Measurements from ENCODE around the gene RYR3. TPM values are rescaled to one million over a fixed set of nuclear protein-coding genes. Genes with fewer than 3 reads are reported as not detected.

RYR3 gene
- total and polyA plus RNA-seq, 4 donors, result 13.0 to 33.6 (median 20.0) TPM

GRCh38 chr15:33395321-33395720 lies 84.6 kb downstream of the RYR3 start:
- no peaks in the 10 kb centered on the region for H3K4me1 ChIP-seq (ENCODE audit: control insufficient read depth, insufficient read depth, low read length)
- H3K27ac ChIP-seq (ENCODE audit: low read depth, low read length), result no peak overlapping the region
- H3K27me3 ChIP-seq (ENCODE audit: control insufficient read depth, insufficient read depth, low read length), result no peaks in the 10 kb centered on the region
- H3K4me3 ChIP-seq (ENCODE audit: low read depth, low read length), result no peak overlapping the region
- no peak for DNase-seq (ENCODE audit: low read depth in 4 of 6, low spot score in 6 of 6)
- WGBS (ENCODE audit: insufficient coverage), result 94% methylated on average over 6 of the region's 7 CpGs
- no peaks in the 10 kb centered on the region for H3K9me3 ChIP-seq (ENCODE audit: control insufficient read depth, insufficient read depth, low read length)
- no peaks in the 10 kb centered on the region for H3K36me3 ChIP-seq (ENCODE audit: control insufficient read depth, insufficient read depth, low read length)

GRCh38 chr15:33395846-33396245 lies 85.1 kb downstream of the RYR3 start:
- H3K4me1 ChIP-seq (ENCODE audit: control insufficient read depth, insufficient read depth, low read length), result no peaks in the 10 kb centered on the region
- no peaks in the 10 kb centered on the region for H3K9me3 ChIP-seq (ENCODE audit: control insufficient read depth, insufficient read depth, low read length)
- no peak for DNase-seq (ENCODE audit: low read depth in 4 of 6, low spot score in 6 of 6)
- H3K36me3 ChIP-seq (ENCODE audit: control insufficient read depth, insufficient read depth, low read length), result no peaks in the 10 kb centered on the region
- H3K27ac ChIP-seq (ENCODE audit: low read depth, low read length), result no peak overlapping the region
- 87% methylated on average over 7 of the region's 7 CpGs for WGBS (ENCODE audit: insufficient coverage)
- no peak overlapping the region for H3K4me3 ChIP-seq (ENCODE audit: low read depth, low read length)
- no peaks in the 10 kb centered on the region for H3K27me3 ChIP-seq (ENCODE audit: control insufficient read depth, insufficient read depth, low read length)

DNA sequence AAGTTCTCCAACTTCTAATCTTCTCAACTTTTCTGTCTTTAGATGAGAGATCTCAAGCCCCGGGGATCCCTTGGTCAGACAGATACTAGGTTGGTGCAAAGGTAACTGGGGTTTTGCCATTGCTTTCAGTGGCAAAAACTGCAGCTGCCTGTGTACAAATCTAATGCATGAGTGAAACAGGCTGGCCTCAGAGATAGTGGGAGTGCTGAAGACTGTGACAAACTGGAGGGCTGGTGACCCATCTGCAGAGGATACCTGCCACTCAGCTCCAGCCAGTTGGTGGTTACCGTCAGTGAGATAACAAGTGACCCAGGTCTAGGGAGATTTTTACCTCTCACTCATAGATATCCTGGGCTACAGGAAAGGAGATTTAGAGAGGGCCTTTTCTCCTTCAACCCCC lies 85.7 kb downstream of the RYR3 start:
- 80% methylated on average over 1 of the region's 2 CpGs for WGBS (ENCODE audit: insufficient coverage)
- H3K27ac ChIP-seq (ENCODE audit: low read depth, low read length), result no peak overlapping the region
- no peaks in the 10 kb centered on the region for H3K4me1 ChIP-seq (ENCODE audit: control insufficient read depth, insufficient read depth, low read length)
- no peaks in the 10 kb centered on the region for H3K27me3 ChIP-seq (ENCODE audit: control insufficient read depth, insufficient read depth, low read length)
- no peak for DNase-seq (ENCODE audit: low read depth in 4 of 6, low spot score in 6 of 6)
- no peaks in the 10 kb centered on the region for H3K36me3 ChIP-seq (ENCODE audit: control insufficient read depth, insufficient read depth, low read length)
- no peaks in the 10 kb centered on the region for H3K9me3 ChIP-seq (ENCODE audit: control insufficient read depth, insufficient read depth, low read length)
- H3K4me3 ChIP-seq (ENCODE audit: low read depth, low read length), result no peak overlapping the region

GRCh38 chr15:33398555-33398954 lies 87.8 kb downstream of the RYR3 start:
- Histone ChIP-seq H3K4me1 (ENCODE audit: control insufficient read depth, insufficient read depth, low read length) (no peaks in the 10 kb centered on the region), H3K9me3 (ENCODE audit: control insufficient read depth, insufficient read depth, low read length) (no peaks in the 10 kb centered on the region), H3K27me3 (ENCODE audit: control insufficient read depth, insufficient read depth, low read length) (no peaks in the 10 kb centered on the region), H3K36me3 (ENCODE audit: control insufficient read depth, insufficient read depth, low read length) (no peaks in the 10 kb centered on the region), H3K27ac (ENCODE audit: low read depth, low read length) (no peak overlapping the region), H3K4me3 (ENCODE audit: low read depth, low read length) (no peak overlapping the region)
- DNase-seq (ENCODE audit: low read depth in 4 of 6, low spot score in 6 of 6), result no peak
- 85% methylated on average over 9 of the region's 10 CpGs for WGBS (ENCODE audit: insufficient coverage)

DNA sequence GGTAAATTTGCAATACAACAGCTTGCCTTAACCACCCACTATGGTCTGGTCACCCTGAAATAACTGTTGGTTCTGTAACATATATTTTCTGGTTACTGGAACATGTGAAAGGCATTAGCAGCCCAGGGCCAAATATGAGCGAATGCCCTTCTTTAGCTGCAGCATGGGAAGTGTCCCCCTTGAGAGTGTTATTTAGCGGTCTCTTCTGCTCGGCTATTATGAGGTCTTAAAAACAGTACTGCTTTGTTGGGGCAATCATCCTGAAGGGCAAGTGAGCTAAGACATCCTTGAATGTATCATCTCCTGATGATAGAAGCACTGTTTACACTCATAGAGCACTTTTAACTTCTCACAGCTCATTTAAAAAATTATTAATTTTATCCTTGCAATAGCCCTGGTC lies 90.2 kb downstream of the RYR3 start:
- Histone ChIP-seq H3K4me1 (ENCODE audit: control insufficient read depth, insufficient read depth, low read length) (no peaks in the 10 kb centered on the region), H3K27me3 (ENCODE audit: control insufficient read depth, insufficient read depth, low read length) (no peaks in the 10 kb centered on the region), H3K9me3 (ENCODE audit: control insufficient read depth, insufficient read depth, low read length) (no peaks in the 10 kb centered on the region), H3K4me3 (ENCODE audit: low read depth, low read length) (no peak overlapping the region), H3K36me3 (ENCODE audit: control insufficient read depth, insufficient read depth, low read length) (no peaks in the 10 kb centered on the region), H3K27ac (ENCODE audit: low read depth, low read length) (no peak overlapping the region)
- 51% methylated on average over 3 of the region's 3 CpGs for WGBS (ENCODE audit: insufficient coverage)
- no peak for DNase-seq (ENCODE audit: low read depth in 4 of 6, low spot score in 6 of 6)

GRCh38 chr15:33402600-33402999 lies 91.8 kb downstream of the RYR3 start:
- H3K27ac ChIP-seq (ENCODE audit: low read depth, low read length), result no peak overlapping the region
- no peaks in the 10 kb centered on the region for H3K4me1 ChIP-seq (ENCODE audit: control insufficient read depth, insufficient read depth, low read length)
- H3K36me3 ChIP-seq (ENCODE audit: control insufficient read depth, insufficient read depth, low read length), result no peaks in the 10 kb centered on the region
- 28% methylated on average over 2 of the region's 2 CpGs for WGBS (ENCODE audit: insufficient coverage)
- no peaks in the 10 kb centered on the region for H3K9me3 ChIP-seq (ENCODE audit: control insufficient read depth, insufficient read depth, low read length)
- DNase-seq (ENCODE audit: low read depth in 4 of 6, low spot score in 6 of 6), result peak in 1 of 6 donors; percentile 15
- H3K4me3 ChIP-seq (ENCODE audit: low read depth, low read length), result no peak overlapping the region
- no peaks in the 10 kb centered on the region for H3K27me3 ChIP-seq (ENCODE audit: control insufficient read depth, insufficient read depth, low read length)

DNA sequence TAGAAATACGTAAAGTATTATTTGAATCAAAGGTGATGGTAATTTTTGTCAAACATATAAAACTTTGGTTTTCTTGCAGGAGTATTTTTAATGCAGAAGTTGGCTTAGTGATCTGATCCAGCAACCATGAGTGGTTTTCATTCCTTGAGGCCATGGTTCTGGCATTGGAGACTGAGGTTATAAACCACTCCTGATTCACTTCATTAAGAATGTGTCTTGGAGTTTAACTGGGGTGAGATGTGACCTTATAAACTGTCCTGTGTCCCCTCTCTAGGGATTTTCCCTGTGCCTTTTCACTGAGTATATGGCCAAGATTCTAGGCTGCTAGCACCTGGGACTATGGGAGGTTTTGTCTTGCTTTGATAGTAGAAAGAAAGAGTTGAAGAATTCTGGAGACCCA lies 94.3 kb downstream of the RYR3 start:
- H3K36me3 ChIP-seq (ENCODE audit: control insufficient read depth, insufficient read depth, low read length), result no peaks in the 10 kb centered on the region
- no CpG with 5 or more reads among the region's 1 CpG for WGBS (ENCODE audit: insufficient coverage)
- no peaks in the 10 kb centered on the region for H3K4me1 ChIP-seq (ENCODE audit: control insufficient read depth, insufficient read depth, low read length)
- no peaks in the 10 kb centered on the region for H3K9me3 ChIP-seq (ENCODE audit: control insufficient read depth, insufficient read depth, low read length)
- DNase-seq (ENCODE audit: low read depth in 4 of 6, low spot score in 6 of 6), result no peak
- no peaks in the 10 kb centered on the region for H3K27me3 ChIP-seq (ENCODE audit: control insufficient read depth, insufficient read depth, low read length)
- H3K27ac ChIP-seq (ENCODE audit: low read depth, low read length), result no peak overlapping the region
- H3K4me3 ChIP-seq (ENCODE audit: low read depth, low read length), result no peak overlapping the region

GRCh38 chr15:33411596-33412540 lies 101.1 kb downstream of the RYR3 start:
- Histone ChIP-seq H3K4me3 (ENCODE audit: low read depth, low read length) (no peak overlapping the region), H3K36me3 (ENCODE audit: control insufficient read depth, insufficient read depth, low read length) (no peaks in the 10 kb centered on the region), H3K4me1 (ENCODE audit: control insufficient read depth, insufficient read depth, low read length) (no peaks in the 10 kb centered on the region), H3K9me3 (ENCODE audit: control insufficient read depth, insufficient read depth, low read length) (no peaks in the 10 kb centered on the region), H3K27ac (ENCODE audit: low read depth, low read length) (no peak overlapping the region), H3K27me3 (ENCODE audit: control insufficient read depth, insufficient read depth, low read length) (no peaks in the 10 kb centered on the region)
- WGBS (ENCODE audit: insufficient coverage), result 81% methylated on average over 4 of the region's 7 CpGs
- no peak for DNase-seq (ENCODE audit: low read depth in 4 of 6, low spot score in 6 of 6)

DNA sequence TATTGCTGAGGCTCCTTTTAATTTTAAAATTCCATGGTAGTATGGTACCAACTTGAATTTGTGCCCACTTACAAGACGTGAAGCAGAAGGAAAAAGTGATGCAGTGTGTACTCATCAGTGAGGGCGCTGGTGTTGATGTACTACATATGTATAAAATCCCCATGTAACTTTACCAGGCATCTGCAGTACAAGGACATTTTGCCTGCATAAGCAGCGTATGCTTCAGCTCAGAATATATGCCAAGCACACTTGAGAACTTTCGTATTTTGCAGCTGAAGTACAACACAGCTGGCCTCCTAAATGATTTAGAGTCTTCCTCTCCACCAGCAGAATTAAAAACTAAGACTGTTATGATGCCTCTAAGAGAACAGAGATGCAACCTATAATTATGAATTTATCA lies 108.9 kb downstream of the RYR3 start:
- H3K27ac ChIP-seq (ENCODE audit: low read depth, low read length), result no peak overlapping the region
- no peaks in the 10 kb centered on the region for H3K27me3 ChIP-seq (ENCODE audit: control insufficient read depth, insufficient read depth, low read length)
- H3K36me3 ChIP-seq (ENCODE audit: control insufficient read depth, insufficient read depth, low read length), result no peaks in the 10 kb centered on the region
- peak in 2 of 6 donors; percentile 34 to 70 for DNase-seq (ENCODE audit: low read depth in 4 of 6, low spot score in 6 of 6)
- no peaks in the 10 kb centered on the region for H3K4me1 ChIP-seq (ENCODE audit: control insufficient read depth, insufficient read depth, low read length)
- WGBS (ENCODE audit: insufficient coverage), result 65% methylated on average over 2 of the region's 4 CpGs
- H3K4me3 ChIP-seq (ENCODE audit: low read depth, low read length), result no peak overlapping the region
- H3K9me3 ChIP-seq (ENCODE audit: control insufficient read depth, insufficient read depth, low read length), result no peaks in the 10 kb centered on the region

DNA sequence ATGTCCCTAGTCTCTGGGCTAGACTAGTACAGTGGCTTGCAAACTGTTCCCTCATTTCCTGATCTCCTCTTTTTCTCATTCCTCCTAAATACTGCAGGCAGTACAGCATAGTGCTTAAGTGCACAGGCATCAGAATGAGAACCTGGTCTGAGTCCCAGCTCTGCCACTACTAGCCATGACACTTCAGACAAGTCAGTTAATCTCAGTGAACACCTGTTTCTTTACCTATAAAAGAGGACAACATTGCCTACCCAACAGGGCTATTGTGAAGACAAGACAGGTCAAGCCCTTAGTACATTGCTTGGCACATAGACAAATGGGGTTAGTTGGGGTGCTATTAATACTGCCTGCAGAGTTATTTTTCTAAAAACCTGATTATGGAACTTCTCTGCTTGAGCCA lies 113.3 kb downstream of the RYR3 start:
- no peak overlapping the region for H3K4me3 ChIP-seq (ENCODE audit: low read depth, low read length)
- no peak for DNase-seq (ENCODE audit: low read depth in 4 of 6, low spot score in 6 of 6)
- no peaks in the 10 kb centered on the region for H3K9me3 ChIP-seq (ENCODE audit: control insufficient read depth, insufficient read depth, low read length)
- H3K36me3 ChIP-seq (ENCODE audit: control insufficient read depth, insufficient read depth, low read length), result no peaks in the 10 kb centered on the region
- no peak overlapping the region for H3K27ac ChIP-seq (ENCODE audit: low read depth, low read length)
- no peaks in the 10 kb centered on the region for H3K4me1 ChIP-seq (ENCODE audit: control insufficient read depth, insufficient read depth, low read length)
- no peaks in the 10 kb centered on the region for H3K27me3 ChIP-seq (ENCODE audit: control insufficient read depth, insufficient read depth, low read length)
